ENCODE measurements around the gene ODAPH. TPM values are rescaled to one million over a fixed set of nuclear protein-coding genes. Genes with fewer than 3 reads are reported as not detected.
A peak's percentile ranks its signal among the peaks of the same experiment; 100 is the strongest.

Gene ODAPH
- total and polyA plus RNA-seq, 2 experiments from 2014 or later, result 0.60 to 3.2 TPM

DNA sequence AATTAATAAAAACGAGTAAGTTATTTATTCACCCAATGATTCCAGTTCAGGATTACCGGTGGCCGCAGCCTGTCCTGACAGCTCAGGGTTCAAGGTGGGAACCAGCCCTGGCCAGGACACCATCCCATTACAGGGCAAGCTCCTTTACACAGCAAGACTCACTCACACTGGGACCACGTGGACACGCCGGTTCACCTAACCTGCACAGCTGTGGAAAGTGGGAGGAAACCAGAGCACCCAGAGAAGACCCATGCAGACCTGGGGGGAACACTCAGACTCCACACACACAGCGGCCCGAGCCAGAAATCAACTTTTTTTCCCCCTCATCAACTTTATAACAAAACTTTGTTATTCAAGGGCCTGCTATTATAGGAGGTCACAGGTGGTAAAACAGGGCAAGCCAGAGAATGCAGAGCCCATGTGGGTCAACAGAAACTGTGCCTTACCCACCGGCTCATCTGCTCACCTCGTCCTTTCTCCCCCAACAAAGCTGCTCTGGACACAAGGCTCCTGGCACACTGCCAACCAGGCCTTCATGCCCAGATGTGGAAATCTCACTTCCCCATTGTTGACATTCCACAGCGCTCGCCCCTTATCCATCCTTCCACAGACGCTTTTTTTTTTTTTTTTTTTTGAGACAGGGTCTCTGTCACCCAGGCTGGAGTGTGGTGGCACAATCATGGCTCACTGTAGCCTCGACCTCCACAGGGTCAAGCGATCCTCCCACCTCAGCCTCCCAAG lies 8.0 kb upstream of the ODAPH start:
- no peaks in the 10 kb centered on the region for H3K36me3 ChIP-seq (replicated peaks; ENCODE audit: insufficient read depth, low read depth)
- no peaks in the 10 kb centered on the region for H3K9me2 ChIP-seq (replicated peaks; ENCODE audit: insufficient read depth)
- H2AFZ ChIP-seq, result no peak overlapping the region
- no peaks in the 10 kb centered on the region for H3K27me3 ChIP-seq
- no peak overlapping the region for H3K4me3 ChIP-seq
- DNase-seq (ENCODE audit: low spot score), result peak; percentile 68
- H3K4me1 ChIP-seq (ENCODE audit: insufficient read depth), result no peaks in the 10 kb centered on the region
- WGBS (ENCODE audit: low lambda C conversion rate, missing lambda C conversion rate), result 80% methylated on average over 15 of the region's 15 CpGs
- H3K4me2 ChIP-seq, result no peak overlapping the region
- TF ChIP-seq, protein P1, sequence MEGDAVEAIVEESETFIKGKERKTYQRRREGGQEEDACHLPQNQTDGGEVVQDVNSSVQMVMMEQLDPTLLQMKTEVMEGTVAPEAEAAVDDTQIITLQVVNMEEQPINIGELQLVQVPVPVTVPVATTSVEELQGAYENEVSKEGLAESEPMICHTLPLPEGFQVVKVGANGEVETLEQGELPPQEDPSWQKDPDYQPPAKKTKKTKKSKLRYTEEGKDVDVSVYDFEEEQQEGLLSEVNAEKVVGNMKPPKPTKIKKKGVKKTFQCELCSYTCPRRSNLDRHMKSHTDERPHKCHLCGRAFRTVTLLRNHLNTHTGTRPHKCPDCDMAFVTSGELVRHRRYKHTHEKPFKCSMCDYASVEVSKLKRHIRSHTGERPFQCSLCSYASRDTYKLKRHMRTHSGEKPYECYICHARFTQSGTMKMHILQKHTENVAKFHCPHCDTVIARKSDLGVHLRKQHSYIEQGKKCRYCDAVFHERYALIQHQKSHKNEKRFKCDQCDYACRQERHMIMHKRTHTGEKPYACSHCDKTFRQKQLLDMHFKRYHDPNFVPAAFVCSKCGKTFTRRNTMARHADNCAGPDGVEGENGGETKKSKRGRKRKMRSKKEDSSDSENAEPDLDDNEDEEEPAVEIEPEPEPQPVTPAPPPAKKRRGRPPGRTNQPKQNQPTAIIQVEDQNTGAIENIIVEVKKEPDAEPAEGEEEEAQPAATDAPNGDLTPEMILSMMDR (IDR thresholded peaks at IDR 0.05; ENCODE audit: poor library complexity), result no peak
- TF ChIP-seq EZH2phosphoT487 (IDR thresholded peaks at IDR 0.05; ENCODE audit: low read depth, severe bottlenecking, unreplicated experiment) (no peak), EZH2 (IDR thresholded peaks at IDR 0.05; ENCODE audit: borderline replicate concordance) (no peak)
- H3K79me2 ChIP-seq, result no peaks in the 10 kb centered on the region
- no peaks in the 10 kb centered on the region for H4K20me1 ChIP-seq (ENCODE audit: insufficient read depth, poor library complexity, severe bottlenecking)
- no peaks in the 10 kb centered on the region for H3K9me3 ChIP-seq (ENCODE audit: low read depth)
- no peak overlapping the region for H3K27ac ChIP-seq

DNA sequence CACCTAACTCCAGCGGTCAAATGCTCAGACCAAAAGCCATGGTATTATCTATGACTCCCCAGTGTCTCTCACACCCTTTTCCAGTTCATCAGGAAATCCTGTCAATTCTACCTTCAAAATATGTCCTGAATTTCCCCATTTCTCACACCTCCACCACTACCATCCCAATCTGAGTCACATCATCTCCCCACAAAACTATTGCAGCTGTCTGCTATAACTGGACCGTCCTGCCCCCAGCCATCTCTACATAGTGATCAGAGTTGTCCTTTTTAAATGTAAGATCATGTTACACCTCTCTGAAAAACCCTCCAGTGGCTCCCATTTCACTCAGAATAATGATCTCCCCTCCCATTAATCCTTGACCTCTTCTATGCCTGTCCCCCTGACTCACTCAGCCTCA lies 6.8 kb upstream of the ODAPH start:
- no peak overlapping the region for H3K27ac ChIP-seq
- H3K4me2 ChIP-seq, result no peak overlapping the region
- TF ChIP-seq EZH2phosphoT487 (IDR thresholded peaks at IDR 0.05; ENCODE audit: low read depth, severe bottlenecking, unreplicated experiment) (no peak), EZH2 (IDR thresholded peaks at IDR 0.05; ENCODE audit: borderline replicate concordance) (no peak)
- TF ChIP-seq, protein P1 (IDR thresholded peaks at IDR 0.05; ENCODE audit: poor library complexity), result no peak
- no peaks in the 10 kb centered on the region for H3K36me3 ChIP-seq (replicated peaks; ENCODE audit: insufficient read depth, low read depth)
- no peak overlapping the region for H3K4me3 ChIP-seq
- H3K79me2 ChIP-seq, result no peaks in the 10 kb centered on the region
- H3K27me3 ChIP-seq, result no peaks in the 10 kb centered on the region
- H3K9me2 ChIP-seq (replicated peaks; ENCODE audit: insufficient read depth), result no peaks in the 10 kb centered on the region
- no peak overlapping the region for H2AFZ ChIP-seq
- no peaks in the 10 kb centered on the region for H4K20me1 ChIP-seq (ENCODE audit: insufficient read depth, poor library complexity, severe bottlenecking)
- DNase-seq (ENCODE audit: low spot score), result no peak
- WGBS (ENCODE audit: low lambda C conversion rate, missing lambda C conversion rate), result 92% methylated on average over 2 of the region's 2 CpGs
- H3K4me1 ChIP-seq (ENCODE audit: insufficient read depth), result no peaks in the 10 kb centered on the region
- H3K9me3 ChIP-seq (ENCODE audit: low read depth), result no peaks in the 10 kb centered on the region

DNA sequence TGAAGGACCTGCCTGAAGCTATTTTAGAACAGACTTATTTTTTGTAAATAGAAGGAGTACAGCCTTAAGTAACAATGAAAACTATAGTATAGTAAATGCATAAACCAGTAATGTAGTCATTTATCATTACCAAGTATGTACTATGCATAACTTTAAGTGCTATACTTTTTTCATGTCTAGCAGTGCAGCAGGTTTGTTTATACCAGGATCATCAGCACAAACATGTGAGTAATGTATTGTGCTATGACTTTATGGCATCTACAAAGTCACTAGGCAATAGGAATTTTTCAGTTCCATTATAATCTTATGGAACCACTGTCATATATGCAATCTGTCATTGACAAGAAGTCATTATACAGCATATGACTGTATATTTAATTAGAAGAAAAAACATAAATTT lies 3.4 kb upstream of the ODAPH start:
- H4K20me1 ChIP-seq (ENCODE audit: insufficient read depth, poor library complexity, severe bottlenecking), result no peaks in the 10 kb centered on the region
- no peaks in the 10 kb centered on the region for H3K9me3 ChIP-seq (ENCODE audit: low read depth)
- H3K36me3 ChIP-seq (replicated peaks; ENCODE audit: insufficient read depth, low read depth), result no peaks in the 10 kb centered on the region
- no peak overlapping the region for H3K4me3 ChIP-seq
- no peaks in the 10 kb centered on the region for H3K79me2 ChIP-seq
- no peaks in the 10 kb centered on the region for H3K27me3 ChIP-seq
- no peak for DNase-seq (ENCODE audit: low spot score)
- no peaks in the 10 kb centered on the region for H3K4me1 ChIP-seq (ENCODE audit: insufficient read depth)
- TF ChIP-seq, protein P1 (IDR thresholded peaks at IDR 0.05; ENCODE audit: poor library complexity), result no peak
- TF ChIP-seq EZH2 (IDR thresholded peaks at IDR 0.05; ENCODE audit: borderline replicate concordance), result no peak
- TF ChIP-seq EZH2phosphoT487 (IDR thresholded peaks at IDR 0.05; ENCODE audit: low read depth, severe bottlenecking, unreplicated experiment), result no peak
- H3K9me2 ChIP-seq (replicated peaks; ENCODE audit: insufficient read depth), result no peaks in the 10 kb centered on the region
- H2AFZ ChIP-seq, result no peak overlapping the region
- no peak overlapping the region for H3K4me2 ChIP-seq
- H3K27ac ChIP-seq, result no peak overlapping the region

All from hepatocyte (in vitro differentiated cells).